Activated gamma-delta T cell treated with anti-CD3 and anti-CD28 coated beads, Interleukin-2, amount 50 U/mL, for 16 hours (primary cell): ENCODE data around the gene NOL4L.

Experiments used
- DNase-seq: peaks from one replicate; pipeline ENCODE4 v3.0.0-alpha.2; 2020; ENCODE audit warnings: low read depth

Gene NOL4L

GRCh38 chr20:32523613-32524213 is 61.4 kb downstream of the NOL4L start:
- DNase-seq = no peak

DNA sequence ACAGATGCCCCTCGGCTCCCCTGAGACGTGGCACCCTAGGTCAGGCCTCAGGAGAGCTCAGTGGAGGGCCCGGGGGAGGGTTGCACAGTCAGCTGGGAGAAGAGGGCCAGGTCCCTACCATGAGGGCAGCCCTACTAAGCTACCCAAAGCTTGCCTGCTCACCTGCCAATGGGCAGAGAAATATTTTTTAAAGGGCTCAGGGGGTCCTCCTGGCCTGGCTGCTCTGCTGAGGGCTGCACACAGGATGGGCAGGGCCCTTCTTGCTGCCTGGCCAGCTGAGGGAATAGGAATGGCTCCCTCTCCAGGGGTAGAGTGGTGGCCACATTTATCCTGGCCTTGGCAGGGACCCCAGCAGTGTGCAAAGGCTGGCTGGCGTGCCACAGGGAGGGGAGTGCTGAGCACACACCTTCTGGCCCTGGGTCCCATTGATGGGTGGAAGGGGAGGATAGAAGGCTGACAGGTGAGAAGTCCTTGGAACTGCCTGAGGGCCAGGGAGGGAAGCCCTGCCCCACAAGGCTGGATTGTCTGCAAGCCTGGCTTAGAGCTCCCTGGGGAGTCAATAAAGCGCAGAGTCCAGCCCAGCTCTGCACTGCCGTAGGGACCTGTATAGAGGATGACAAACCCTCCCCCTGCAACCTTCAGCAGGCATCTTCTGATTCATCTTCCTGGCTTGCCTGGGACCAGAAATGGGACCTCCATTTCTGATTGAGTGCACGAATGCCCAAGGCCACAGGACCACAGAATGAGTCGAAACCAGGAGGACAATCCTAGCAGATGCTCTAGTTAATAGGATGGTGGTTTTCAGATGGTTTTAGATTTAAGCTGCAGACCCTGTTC is 62.1 kb downstream of the NOL4L start:
- no peak for DNase-seq

DNA sequence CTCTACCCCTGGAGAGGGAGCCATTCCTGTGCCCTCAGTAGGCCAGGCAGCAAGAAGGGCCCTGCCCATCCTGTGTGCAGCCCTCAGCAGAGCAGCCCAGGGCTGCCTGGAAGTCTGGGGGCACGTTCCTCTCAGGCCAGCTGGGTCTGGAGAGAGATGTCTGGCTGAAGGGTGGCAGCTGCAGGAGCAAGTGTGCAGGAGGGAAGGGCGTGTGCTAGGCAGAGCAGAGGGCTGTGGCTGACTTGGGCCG is 62.7 kb downstream of the NOL4L start:
- no peak for DNase-seq

DNA sequence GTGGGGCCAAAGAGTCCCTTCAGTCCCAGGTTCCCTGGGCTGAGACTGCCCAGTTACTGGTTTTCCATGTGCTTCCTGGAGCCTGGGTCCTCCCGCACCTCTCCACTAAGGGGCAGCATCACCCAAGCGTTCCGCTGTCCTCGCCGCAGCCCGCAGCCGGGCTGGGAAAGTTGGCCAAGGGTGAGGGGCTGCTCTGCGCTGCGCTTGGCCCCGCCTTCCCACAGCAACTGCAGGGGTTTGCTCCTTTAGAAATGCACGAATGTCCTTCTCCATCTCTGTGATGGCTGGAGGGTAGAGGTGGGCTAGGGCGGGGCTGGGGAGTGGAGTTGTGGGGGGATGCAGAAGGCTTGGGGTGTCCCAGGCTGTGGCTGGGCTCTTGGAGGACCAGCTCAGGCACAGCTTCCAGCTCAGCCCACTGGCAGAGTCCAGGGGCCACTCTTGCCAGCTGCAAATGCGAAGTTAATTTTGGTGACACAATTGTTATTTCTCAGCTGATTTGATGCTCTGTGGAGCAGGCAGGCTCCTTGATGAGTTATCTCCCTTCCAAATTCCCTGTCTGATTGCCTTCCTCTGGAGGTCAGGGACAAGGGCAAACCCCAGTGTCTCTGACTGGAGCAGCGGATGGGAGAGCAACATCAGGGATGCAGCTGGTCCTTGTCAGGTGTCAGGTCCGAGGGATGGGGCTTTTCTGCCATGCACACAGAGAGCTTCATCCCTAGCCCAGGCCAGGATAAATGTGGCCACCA is 63.2 kb downstream of the NOL4L start:
- DNase-seq = peak; percentile 47

GRCh38 chr20:32520927-32521203 is 64.3 kb downstream of the NOL4L start:
- no peak for DNase-seq

DNA sequence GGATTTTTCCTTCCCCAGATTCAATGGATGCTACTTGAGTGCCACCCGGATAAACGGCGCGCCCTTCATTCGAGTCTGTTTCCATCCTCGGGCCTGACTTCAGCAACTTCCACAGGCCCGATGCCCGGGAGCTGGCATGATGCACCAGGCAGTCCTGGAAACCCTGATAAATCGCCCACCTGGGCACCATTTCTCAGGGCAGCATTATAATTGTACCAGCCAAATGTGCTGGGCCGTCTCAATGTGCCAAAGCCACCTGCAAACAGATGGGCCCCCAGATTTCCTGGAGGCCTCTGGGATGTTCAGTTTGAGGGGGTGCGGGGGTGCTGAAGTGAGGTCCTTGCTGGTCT is 65.8 kb downstream of the NOL4L start:
- DNase-seq = no peak

GRCh38 chr20:32518593-32519380 is 66.3 kb downstream of the NOL4L start:
- no peak for DNase-seq

DNA sequence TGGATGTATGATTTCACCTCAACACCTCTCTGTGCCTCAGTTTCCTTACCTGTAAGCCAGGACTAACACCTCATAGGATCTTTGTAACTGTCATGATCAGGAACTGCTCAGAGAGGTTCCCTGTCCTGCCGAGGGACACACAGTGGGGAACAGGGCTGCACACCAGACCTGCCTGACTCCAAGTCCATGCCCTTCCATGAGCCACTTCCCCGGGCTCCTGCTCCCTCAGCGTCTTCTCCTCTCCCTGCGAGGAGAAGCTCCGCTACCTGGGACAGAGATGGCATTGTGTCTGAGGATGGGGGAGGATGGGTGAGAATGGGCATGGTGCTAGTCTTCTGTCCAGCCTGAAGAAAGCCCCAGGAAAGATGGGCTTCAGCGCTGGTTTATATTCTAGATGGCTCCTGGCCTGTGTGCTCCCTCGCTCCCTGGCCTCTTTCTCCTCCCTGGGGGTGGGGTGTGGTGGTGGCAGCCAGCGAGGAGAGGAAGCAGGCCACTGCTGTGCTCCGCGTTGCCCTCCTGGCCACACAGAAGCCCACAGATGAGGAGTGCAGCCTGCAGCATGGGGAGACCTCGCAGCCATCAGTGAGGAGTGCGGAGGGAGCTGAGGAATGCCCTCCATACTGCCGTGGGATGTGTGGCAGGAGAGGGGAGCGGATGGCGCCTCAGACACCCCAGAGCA is 67.1 kb downstream of the NOL4L start:
- no peak for DNase-seq

- DNase-seq = no peak
Measured at GRCh38 chr20:32517518-32517873, 67.6 kb downstream of the NOL4L start.

- DNase-seq = no peak
Measured at GRCh38 chr20:32516583-32517517, 68.3 kb downstream of the NOL4L start.

DNA sequence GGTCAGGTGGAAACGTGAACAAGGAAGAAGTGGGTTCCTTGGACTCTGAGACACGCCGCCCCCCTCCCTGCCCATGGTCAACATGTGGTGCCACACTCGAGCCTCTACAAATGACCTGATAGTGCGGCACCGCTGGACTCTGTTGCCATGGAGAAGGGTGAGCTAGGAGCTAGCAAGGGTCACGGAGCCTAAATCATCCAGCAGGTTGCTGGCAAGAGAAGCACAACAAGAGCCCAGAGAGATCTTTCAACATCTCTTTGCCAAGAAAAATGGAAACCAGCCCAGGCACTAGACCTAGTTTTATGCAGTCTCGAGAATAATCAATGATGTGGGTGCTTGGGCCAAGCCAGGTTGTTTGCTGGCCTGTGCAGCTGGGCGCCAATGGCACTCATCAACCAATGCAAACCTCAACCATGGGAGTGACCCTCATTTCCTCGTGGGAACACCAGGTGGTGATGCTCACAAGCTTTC is 69.5 kb downstream of the NOL4L start:
- DNase-seq = no peak

DNA sequence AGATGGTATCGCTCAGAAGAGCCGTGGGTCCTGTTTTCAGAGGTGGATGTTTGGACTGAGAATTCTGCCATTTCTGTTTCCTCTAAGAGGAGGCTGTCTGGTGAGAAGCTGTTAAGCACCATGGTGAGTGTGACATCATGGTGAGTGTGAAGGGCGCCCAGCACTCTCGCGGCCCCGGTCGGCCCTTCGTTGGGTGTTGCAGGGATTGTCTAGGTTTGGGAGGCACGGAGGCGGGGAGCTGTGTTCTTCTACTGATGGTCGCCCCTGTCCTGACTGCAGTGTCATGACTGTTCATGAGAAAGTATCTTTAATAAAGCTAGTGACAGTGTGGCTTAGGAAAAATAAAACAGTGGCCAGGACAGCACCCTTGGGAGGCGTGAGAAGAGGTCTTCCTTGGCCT is 70.4 kb downstream of the NOL4L start:
- no peak for DNase-seq

DNA sequence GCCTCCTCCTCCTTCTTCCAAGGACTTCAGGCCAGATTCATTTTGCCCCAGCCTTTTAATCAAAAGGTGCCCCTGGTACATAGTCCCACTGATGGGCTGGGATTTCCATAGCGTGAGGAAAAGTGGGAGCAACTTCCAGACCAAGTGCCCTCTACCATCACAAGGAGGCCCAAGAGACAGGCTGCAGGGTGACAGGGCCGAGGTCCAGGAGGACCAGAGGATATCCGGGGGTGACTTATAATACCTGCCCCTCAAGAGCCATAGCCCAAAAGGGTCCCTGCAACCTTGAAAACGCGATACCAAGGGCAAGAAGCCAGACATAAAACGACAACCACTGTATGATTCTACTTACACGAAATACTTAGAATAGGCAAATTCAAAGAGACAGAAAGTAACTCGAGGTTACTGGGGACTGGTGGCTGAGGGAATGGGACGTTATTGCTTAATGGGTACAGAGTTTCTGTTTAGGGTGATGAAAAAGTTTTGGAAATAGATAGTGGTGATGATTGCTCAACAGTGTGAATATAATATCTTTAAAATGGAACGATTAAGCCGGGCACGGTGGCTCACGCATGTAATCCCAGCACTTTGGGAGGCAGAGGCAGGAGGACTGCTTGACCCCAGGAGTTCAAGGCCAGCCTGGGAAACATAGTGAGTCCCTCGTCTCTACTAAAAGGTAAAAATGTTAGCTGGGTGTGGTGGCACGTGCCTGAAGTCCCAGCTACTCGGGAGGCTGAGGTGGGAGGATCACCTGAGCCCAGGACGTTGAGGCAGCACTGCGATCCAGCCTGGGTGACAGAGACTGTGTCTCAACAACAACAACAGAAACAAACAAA is 71.9 kb downstream of the NOL4L start:
- no peak for DNase-seq

- no peak for DNase-seq
Measured at GRCh38 chr20:32512047-32512385, 73.1 kb downstream of the NOL4L start.

DNA sequence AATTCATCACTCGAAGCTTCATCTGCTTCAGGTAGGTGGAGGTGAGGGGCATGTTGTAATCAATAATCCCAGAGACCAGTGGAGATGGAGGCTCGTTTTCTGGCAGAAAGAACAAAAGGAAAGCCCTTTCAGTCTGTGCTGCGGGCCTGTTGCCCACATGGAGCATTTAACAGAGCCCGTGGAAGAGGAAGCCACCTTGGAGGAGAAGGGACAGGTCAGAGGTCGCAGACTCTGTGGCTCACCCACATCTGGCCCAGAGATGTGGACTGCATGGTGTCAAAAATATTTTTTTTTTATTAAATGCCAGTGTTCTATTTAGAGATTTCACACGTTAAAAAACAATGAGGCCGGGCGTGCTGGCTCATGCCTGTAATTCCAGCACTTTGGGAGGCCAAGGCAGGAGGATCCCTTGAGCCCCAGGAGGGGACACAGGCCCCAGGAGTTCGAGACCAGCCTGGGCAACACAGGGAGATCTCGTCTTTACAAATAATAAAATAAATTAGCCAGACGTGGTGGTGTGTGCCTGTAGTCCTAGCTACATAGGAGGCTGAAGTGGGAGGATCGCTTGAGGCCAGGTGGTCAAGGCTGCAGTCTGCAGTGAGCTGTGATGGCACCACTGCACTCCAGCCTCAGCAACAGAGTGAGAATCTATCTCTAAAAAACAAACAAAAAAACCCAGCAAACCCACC is 73.6 kb downstream of the NOL4L start:
- DNase-seq = no peak

GRCh38 chr20:32510601-32511357 is 74.4 kb downstream of the NOL4L start:
- DNase-seq = no peak

GRCh38 chr20:32510120-32510600 is 75.0 kb downstream of the NOL4L start:
- DNase-seq = no peak

DNA sequence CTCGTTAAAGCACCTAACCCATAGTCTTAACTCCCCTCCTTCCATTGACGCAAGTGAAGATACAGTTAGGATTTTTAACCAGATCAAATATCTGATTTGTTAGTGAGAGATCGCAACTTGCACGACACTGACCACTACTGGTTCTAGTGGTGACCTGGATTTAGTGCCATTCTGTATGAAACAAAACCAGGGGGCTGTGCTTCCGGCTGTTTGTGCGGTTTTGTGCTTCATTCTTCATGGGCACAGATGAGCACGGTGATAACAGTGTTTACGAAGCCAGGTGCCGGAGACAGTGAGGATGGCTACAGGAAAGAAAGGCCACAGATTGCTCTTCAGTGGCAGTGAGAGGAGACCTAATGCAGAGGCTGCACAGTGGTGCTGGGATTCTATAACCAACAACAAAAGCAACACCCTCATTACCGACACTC is 75.5 kb downstream of the NOL4L start:
- peak; percentile 48 for DNase-seq

GRCh38 chr20:32508775-32509119 is 76.4 kb downstream of the NOL4L start:
- no peak for DNase-seq
